HG02623 (cell line): ENCODE data around the gene EQTN.

ENCODE experiments used
- ATAC-seq: cut with Tn5 transposase; IDR thresholded peaks from one replicate; pipeline ENCODE4 v1.9.1; 2021; ENCODE audit warnings: moderate library complexity; ENCODE audit not compliant: unreplicated experiment

EQTN gene

GRCh38 chr9:27297050-27297449, at the start of gene EQTN:
TSS of gene EQTN (minus strand) at chr9:27297150. CDS start at chr9:27297055, 95 bp downstream.
- ATAC-seq, result no peak

GRCh38 chr9:27344776-27345175, 47.8 kb upstream of the EQTN start:
- no peak for ATAC-seq

GRCh38 chr9:27341545-27342294, 44.8 kb upstream of the EQTN start:
- ATAC-seq, result no peak

- ATAC-seq, result no peak
These were observed 44.1 kb upstream of the EQTN start for GRCh38 chr9:27340961-27341511.

GRCh38 chr9:27340285-27340674, 43.3 kb upstream of the EQTN start:
- ATAC-seq, result no peak

GRCh38 chr9:27339661-27340284, 42.8 kb upstream of the EQTN start:
- no peak for ATAC-seq

GRCh38 chr9:27338527-27338903, 41.6 kb upstream of the EQTN start:
- ATAC-seq, result no peak

GRCh38 chr9:27337833-27338526, 41.0 kb upstream of the EQTN start:
- ATAC-seq, result no peak

- ATAC-seq, result no peak
These were observed 40.3 kb upstream of the EQTN start for GRCh38 chr9:27337236-27337635.

GRCh38 chr9:27336829-27337228, 39.9 kb upstream of the EQTN start:
- no peak for ATAC-seq

GRCh38 chr9:27336126-27336525, 39.2 kb upstream of the EQTN start:
- ATAC-seq, result no peak

- ATAC-seq, result no peak
These were observed 38.1 kb upstream of the EQTN start for GRCh38 chr9:27335075-27335474.

GRCh38 chr9:27333241-27334052, 36.5 kb upstream of the EQTN start:
- ATAC-seq, result no peak

- no peak for ATAC-seq
These were observed 34.4 kb upstream of the EQTN start for GRCh38 chr9:27331393-27331792.

- ATAC-seq, result no peak
These were observed 32.3 kb upstream of the EQTN start for GRCh38 chr9:27329291-27329690.

GRCh38 chr9:27328483-27328882, 31.5 kb upstream of the EQTN start:
- no peak for ATAC-seq

- no peak for ATAC-seq
These were observed 14.2 kb upstream of the EQTN start for GRCh38 chr9:27311184-27311583.

- no peak for ATAC-seq
These were observed 13.6 kb upstream of the EQTN start for GRCh38 chr9:27310582-27310981.

- no peak for ATAC-seq
These were observed 11.9 kb upstream of the EQTN start for GRCh38 chr9:27308691-27309390.

GRCh38 chr9:27304521-27304920, 7.6 kb upstream of the EQTN start:
- ATAC-seq, result no peak
